Stomach (tissue), 9 donors: ENCODE measurements around the gene LIPA. TPM values are rescaled to one million over a fixed set of nuclear protein-coding genes. Genes with fewer than 3 reads are reported as not detected.

Source experiments
- DNase-seq, 2 donors: peaks; one replicate each; pipeline versions ENCODE4 v3.0.0 to v3.0.0-alpha.2; 2013 to 2019
- H3K27ac ChIP-seq, 5 donors: fragments of 200-600 bp in 4 of 5; sonication (generic) in 4 of 5; one replicate each; pipeline ENCODE4 v1.5.1; 2013 to 2019; ENCODE audit warnings: mild to moderate bottlenecking in 1 of 5, moderate library complexity in 1 of 5
- H3K27me3 ChIP-seq, 3 donors: fragments of 200-600 bp; sonication (generic); one replicate each; pipeline ENCODE4 v1.5.1; 2017 to 2019; ENCODE audit warnings: mixed run types in 1 of 3
- H3K36me3 ChIP-seq, 4 donors: fragments of 200-600 bp; sonication (generic); 1 replicate in 3 of 4; 2 replicates in 1 of 4; pipeline ENCODE4 v1.5.1; 2016 to 2019
- H3K4me1 ChIP-seq, 4 donors: fragments of 200-600 bp; sonication (generic); one replicate each; pipeline ENCODE4 v1.5.1; 2016 to 2019
- H3K4me3 ChIP-seq, 4 donors: fragments of 200-600 bp; sonication (generic) in 3 of 4; one replicate each; pipeline ENCODE4 v1.5.1; 2016 to 2019; ENCODE audit warnings: mild to moderate bottlenecking in 1 of 4
- H3K9me3 ChIP-seq, 4 donors: fragments of 200-600 bp; sonication (generic); one replicate each; pipeline ENCODE4 v1.5.1; 2016 to 2019
- EP300 ChIP-seq: sonication (generic); formaldehyde crosslinking; IDR thresholded peaks from one replicate; pipeline ENCODE4 v1.6.1; 2017; ENCODE audit warnings: antibody characterized with exemption
- POLR2A ChIP-seq, 4 donors: fragments of 450-650 bp; IDR thresholded peaks; one replicate each; pipeline ENCODE4 v1.6.1; 2016; ENCODE audit warnings: antibody characterized with exemption in 4 of 4, control low read depth in 2 of 4, mild to moderate bottlenecking in 1 of 4, moderate library complexity in 1 of 4
- POLR2AphosphoS5 ChIP-seq, 3 donors: sonication (generic); formaldehyde crosslinking; IDR thresholded peaks; one replicate each; pipeline ENCODE4 v1.6.1; 2016; ENCODE audit warnings: antibody characterized with exemption in 3 of 3
- WGBS, 5 donors: extraction: QIAGEN DNeasy Blood & Tissue Kit in 3 of 5; methylation state at CpG; one replicate each; pipeline versions ENCODE4 v1.1.5 to v1.1.7; 2013 to 2018; 5-methylcytosine and 5-hydroxymethylcytosine counted together
- intact Hi-C: fragments of 100-400 bp; cut with DNase I; formaldehyde crosslinking; loops from one replicate; pipeline ENCODE4 v1.15.1; 2023; ENCODE audit warnings: low total_unique reads
- polyA plus RNA-seq, 3 donors: library from polyadenylated mRNA; stranded (reverse); fragments of 200-250 nt; gene quantifications; one replicate each; pipeline ENCODE4 v1.2.3, GENCODE V29; 2013
- total RNA-seq, 5 donors: library from RNA; depleted of rRNA; stranded (reverse); fragments of >200 nt; gene quantifications; one replicate each; pipeline versions ENCODE4 v1.1.0 to v1.2.3, GENCODE V29; 2014 to 2016
- TF ChIP-seq, protein P1 (sequence below), 7 experiments: fragments of 450-650 bp in 4 of 7; fragments of 200-600 bp in 3 of 7; sonication (generic) in 3 of 7; IDR thresholded peaks; one replicate each; pipeline ENCODE4 v1.5.1; 2016 to 2019; ENCODE audit warnings: antibody characterized with exemption in 7 of 7, control low read depth in 2 of 7, mild to moderate bottlenecking in 1 of 7
- donor health status: healthy with polysubstance abuse.
- donor health status: Bipolar disorder and iron deficiency.
- donor health status: healthy.

Gene LIPA
- total and polyA plus RNA-seq, 8 donors: 1.8 to 65.9 (median 13.0) TPM

DNA sequence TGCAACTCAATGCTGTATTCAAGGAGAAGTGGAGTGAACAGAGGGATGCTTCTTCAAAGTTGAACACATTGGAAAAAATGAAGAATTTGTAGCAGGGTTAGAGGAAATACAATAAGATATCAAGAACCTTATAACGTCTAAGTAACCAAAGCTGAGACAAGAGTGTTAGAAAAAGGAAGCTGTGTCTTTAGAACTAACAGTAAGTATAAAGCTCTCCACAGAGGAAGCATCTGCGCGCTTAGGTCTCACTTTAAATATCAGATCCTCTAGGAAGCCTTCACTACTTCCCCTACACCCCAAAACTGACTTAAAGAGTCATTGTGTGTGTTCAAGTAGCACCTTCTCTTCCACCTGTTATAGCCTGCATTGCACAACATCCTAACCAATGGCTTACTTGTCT lies 87.5 kb downstream of the LIPA start:
- Histone ChIP-seq H3K4me1 (peaks cover 0 to 6% (median 0%) of the 10 kb centered on the region in 4 donors), H3K9me3 (no peaks in the 10 kb centered on the region), H3K27me3 (no peaks in the 10 kb centered on the region), H3K36me3 (no peaks in the 10 kb centered on the region), H3K4me3 (no peak overlapping the region), H3K27ac (no peak overlapping the region)
- no peak for DNase-seq
- intact Hi-C loops: no loop called here
- TF ChIP-seq POLR2AphosphoS5 (IDR thresholded peaks at IDR 0.05): no peak
- TF ChIP-seq POLR2A (IDR thresholded peaks at IDR 0.05): no peak
- TF ChIP-seq EP300: no peak
- TF ChIP-seq, protein P1, sequence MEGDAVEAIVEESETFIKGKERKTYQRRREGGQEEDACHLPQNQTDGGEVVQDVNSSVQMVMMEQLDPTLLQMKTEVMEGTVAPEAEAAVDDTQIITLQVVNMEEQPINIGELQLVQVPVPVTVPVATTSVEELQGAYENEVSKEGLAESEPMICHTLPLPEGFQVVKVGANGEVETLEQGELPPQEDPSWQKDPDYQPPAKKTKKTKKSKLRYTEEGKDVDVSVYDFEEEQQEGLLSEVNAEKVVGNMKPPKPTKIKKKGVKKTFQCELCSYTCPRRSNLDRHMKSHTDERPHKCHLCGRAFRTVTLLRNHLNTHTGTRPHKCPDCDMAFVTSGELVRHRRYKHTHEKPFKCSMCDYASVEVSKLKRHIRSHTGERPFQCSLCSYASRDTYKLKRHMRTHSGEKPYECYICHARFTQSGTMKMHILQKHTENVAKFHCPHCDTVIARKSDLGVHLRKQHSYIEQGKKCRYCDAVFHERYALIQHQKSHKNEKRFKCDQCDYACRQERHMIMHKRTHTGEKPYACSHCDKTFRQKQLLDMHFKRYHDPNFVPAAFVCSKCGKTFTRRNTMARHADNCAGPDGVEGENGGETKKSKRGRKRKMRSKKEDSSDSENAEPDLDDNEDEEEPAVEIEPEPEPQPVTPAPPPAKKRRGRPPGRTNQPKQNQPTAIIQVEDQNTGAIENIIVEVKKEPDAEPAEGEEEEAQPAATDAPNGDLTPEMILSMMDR (IDR thresholded peaks at IDR 0.05): no peak
- 57 to 72% (median 70%) methylated on average over 3 of the region's 3 CpGs for WGBS, 5 donors

Other genes starting within 250 kb of the LIPA start
- 10 to 100 TPM in 1 of 5 donors, 1 to 10 TPM in 2, not detected in 2; 1.7 to 26.3 (median 5.7) TPM for gene CH25H, start 44.5 kb downstream of the LIPA start, total RNA-seq
- gene CH25H, start 44.5 kb downstream of the LIPA start, polyA plus RNA-seq: 1 to 10 TPM; 2.7 to 9.8 (median 5.0) TPM
- gene IFIT2, start 50.3 kb upstream of the LIPA start, total RNA-seq: 1 to 10 TPM in 2 of 5 donors, under 1 TPM in 2, not detected in 1; 0.45 to 5.0 (median 0.94) TPM
- gene IFIT2, start 50.3 kb upstream of the LIPA start, polyA plus RNA-seq: 1 to 10 TPM; 1.6 to 3.1 (median 2.3) TPM
- 10 to 100 TPM in 1 of 5 donors, 1 to 10 TPM in 4; 1.3 to 11.4 (median 2.6) TPM for gene IFIT3, start 76.2 kb upstream of the LIPA start, total RNA-seq
- gene IFIT3, start 76.2 kb upstream of the LIPA start, polyA plus RNA-seq: 10 to 100 TPM in 1 of 3 donors, 1 to 10 TPM in 2; 6.3 to 11.3 (median 7.9) TPM
- under 1 TPM in 1 of 5 donors, not detected in 4; 0.92 TPM for gene IFIT1B, start 126.3 kb upstream of the LIPA start, total RNA-seq
- not detected for gene IFIT1B, start 126.3 kb upstream of the LIPA start, polyA plus RNA-seq
- gene IFIT1, start 140.8 kb upstream of the LIPA start, total RNA-seq: 10 to 100 TPM in 1 of 5 donors, 1 to 10 TPM in 3, under 1 TPM in 1; 0.29 to 12.1 (median 2.3) TPM
- gene IFIT1, start 140.8 kb upstream of the LIPA start, polyA plus RNA-seq: 1 to 10 TPM; 3.5 to 6.4 (median 5.0) TPM
- gene IFIT5, start 162.8 kb upstream of the LIPA start, total RNA-seq: 10 to 100 TPM in 3 of 5 donors, 1 to 10 TPM in 1, under 1 TPM in 1; 0.58 to 22.6 (median 11.7) TPM
- 1 to 10 TPM; 5.1 to 8.9 (median 7.0) TPM for gene IFIT5, start 162.8 kb upstream of the LIPA start, polyA plus RNA-seq